H1 (cell line): ENCODE results near the gene RNF130. TPM values are rescaled to one million over a fixed set of nuclear protein-coding genes. Genes with fewer than 3 reads are reported as not detected.

Experiments used
- CTCF ChIA-PET: fragments of 300-600 bp; sonication (Branson Sonifier 250); formaldehyde crosslinking; loops from one replicate; lab custom pipeline; 2021; ENCODE audit not compliant: partially characterized antibody; lab: Charles Lee
- POLR2A ChIA-PET: fragments of 300-600 bp; sonication (Branson Sonifier 250); formaldehyde crosslinking; loops from one replicate; lab custom pipeline; 2021; ENCODE audit warnings: inconsistent platforms; ENCODE audit not compliant: partially characterized antibody; lab: Charles Lee
- DNase-seq, 2 experiments: peaks; one replicate each; pipeline versions ENCODE4 v3.0.0 to v3.0.0-alpha.2; 2010 to 2022; ENCODE audit warnings: low spot score in 2 of 2, low read depth in 1 of 2, mixed read lengths in 1 of 2
- FAIRE-seq: peaks from 2 replicates; lab custom pipeline; 2011; peaks lifted over from hg19 to GRCh38; lab: Jason Lieb, UNC
- H2AFZ ChIP-seq: 2 replicates; pipeline ENCODE4 v1.8.1; 2012; ENCODE audit warnings: low read length, inconsistent platforms
- H2AK5ac ChIP-seq: 2 replicates; pipeline ENCODE4 v1.6.1; 2013; ENCODE audit warnings: low read depth, low read length
- H2BK120ac ChIP-seq: replicated peaks from 2 replicates; pipeline ENCODE3; 2013; ENCODE audit warnings: low read depth, low read length, inconsistent platforms
- H2BK12ac ChIP-seq: 2 replicates; pipeline ENCODE4 v1.6.1; 2013; ENCODE audit warnings: low read depth, low read length
- H2BK15ac ChIP-seq: 2 replicates; pipeline ENCODE4 v1.6.1; 2013; ENCODE audit warnings: low read length
- H2BK20ac ChIP-seq: 2 replicates; pipeline ENCODE4 v1.6.1; 2013; ENCODE audit warnings: low read length
- H2BK5ac ChIP-seq: 2 replicates; pipeline ENCODE4 v1.6.1; 2013; ENCODE audit warnings: low read depth, low read length
- H3K14ac ChIP-seq: 2 replicates; pipeline ENCODE4 v1.6.1; 2013; ENCODE audit warnings: inconsistent platforms; ENCODE audit not compliant: insufficient read length
- H3K18ac ChIP-seq: 2 replicates; pipeline ENCODE4 v1.6.1; 2013; ENCODE audit warnings: low read length; ENCODE audit errors: extremely low read depth
- H3K23ac ChIP-seq: 2 replicates; pipeline ENCODE4 v1.6.1; 2013; ENCODE audit warnings: inconsistent platforms; ENCODE audit not compliant: insufficient read length
- H3K23me2 ChIP-seq: 2 replicates; pipeline ENCODE4 v1.6.1; 2013; ENCODE audit warnings: low read depth, low read length
- H3K27ac ChIP-seq: 2 replicates; pipeline ENCODE4 v1.6.1; 2011; ENCODE audit warnings: low read depth, low read length, inconsistent platforms
- H3K27me3 ChIP-seq, 4 experiments: replicated peaks in 1 of 4; 1 replicate in 1 of 4; 2 replicates in 3 of 4; pipeline versions ENCODE4 v1.6.1 to v1.8.1; 2011 to 2013; ENCODE audit warnings: low read length in 3 of 4, mild to moderate bottlenecking in 3 of 4, inconsistent platforms in 2 of 4, mixed read lengths in 2 of 4, moderate library complexity in 1 of 4; ENCODE audit not compliant: control insufficient read depth in 3 of 4, insufficient read depth in 3 of 4; ENCODE audit errors: extremely low read depth in 1 of 4
- H3K36me3 ChIP-seq, 4 experiments: 2 replicates each; pipeline versions ENCODE4 v1.6.1 to v1.8.1; 2011 to 2013; ENCODE audit warnings: mild to moderate bottlenecking in 4 of 4, low read length in 3 of 4, moderate library complexity in 2 of 4, control low read depth in 1 of 4, inconsistent platforms in 1 of 4; ENCODE audit not compliant: insufficient read depth in 4 of 4, control insufficient read depth in 2 of 4
- H3K4ac ChIP-seq: replicated peaks from 2 replicates; pipeline ENCODE3; 2013; ENCODE audit warnings: low read length, low read depth, mixed read lengths, inconsistent platforms; ENCODE audit not compliant: insufficient read length
- H3K4me1 ChIP-seq, 4 experiments: replicated peaks in 1 of 4; 1 replicate in 1 of 4; 2 replicates in 3 of 4; pipeline versions ENCODE4 v1.6.1 to v1.8.1; 2011 to 2013; ENCODE audit warnings: low read length in 3 of 4, inconsistent platforms in 2 of 4, mixed read lengths in 1 of 4; ENCODE audit not compliant: insufficient read depth in 4 of 4, control insufficient read depth in 3 of 4
- H3K4me2 ChIP-seq, 2 experiments: 2 replicates each; pipeline versions ENCODE4 v1.6.1 to v1.8.1; 2011 to 2013; ENCODE audit warnings: low read depth in 2 of 2, low read length in 2 of 2, control low read depth in 1 of 2, inconsistent platforms in 1 of 2, mild to moderate bottlenecking in 1 of 2; ENCODE audit not compliant: insufficient read depth in 1 of 2
- H3K4me3 ChIP-seq, 4 experiments: fragments of 200-600, 300-600 bp in 1 of 4; sonication (generic), shearing (Covaris generic), sonication (Bioruptor Twin) in 1 of 4; 2 replicates each; pipeline versions ENCODE4 v1.5.1 to v1.8.1; 2011 to 2016; ENCODE audit warnings: low read length in 4 of 4, low read depth in 3 of 4, control low read depth in 2 of 4, inconsistent platforms in 2 of 4, mild to moderate bottlenecking in 2 of 4, mixed read lengths in 1 of 4, moderate library complexity in 1 of 4; ENCODE audit not compliant: insufficient read depth in 2 of 4; ENCODE audit errors: extremely low read depth in 1 of 4
- H3K56ac ChIP-seq: replicated peaks from 2 replicates; pipeline ENCODE3; 2013; ENCODE audit warnings: low read depth, mild to moderate bottlenecking, mixed read lengths, low read length, inconsistent platforms; ENCODE audit not compliant: insufficient read length
- H3K79me1 ChIP-seq: 2 replicates; pipeline ENCODE4 v1.6.1; 2013; ENCODE audit warnings: low read depth, low read length, control low read depth
- H3K79me2 ChIP-seq, 2 experiments: 2 replicates each; pipeline versions ENCODE4 v1.6.1 to v1.8.1; 2012 to 2013; ENCODE audit warnings: low read length in 2 of 2, mild to moderate bottlenecking in 2 of 2, inconsistent platforms in 1 of 2; ENCODE audit not compliant: insufficient read depth in 2 of 2, control insufficient read depth in 1 of 2
- H3K9ac ChIP-seq, 4 experiments: replicated peaks in 1 of 4; 1 replicate in 1 of 4; 2 replicates in 3 of 4; pipeline versions ENCODE4 v1.6.1 to v1.8.1; 2011 to 2013; ENCODE audit warnings: low read depth in 3 of 4, low read length in 3 of 4, control low read depth in 2 of 4, mild to moderate bottlenecking in 2 of 4, moderate library complexity in 2 of 4, inconsistent platforms in 1 of 4; ENCODE audit errors: extremely low read depth in 1 of 4
- H3K9me3 ChIP-seq, 2 experiments: 2 replicates each; pipeline versions ENCODE4 v1.6.1 to v1.8.1; 2012 to 2013; ENCODE audit warnings: mild to moderate bottlenecking in 2 of 2, moderate library complexity in 2 of 2, control low read depth in 1 of 2, inconsistent platforms in 1 of 2, low read depth in 1 of 2, low read length in 1 of 2, mixed read lengths in 1 of 2; ENCODE audit not compliant: insufficient read depth in 2 of 2
- H4K20me1 ChIP-seq, 2 experiments: replicated peaks in 1 of 2; 2 replicates each; pipeline versions ENCODE3 to v1.8.1; 2011 to 2013; ENCODE audit warnings: inconsistent platforms in 2 of 2, low read length in 2 of 2, mild to moderate bottlenecking in 1 of 2; ENCODE audit not compliant: insufficient read depth in 2 of 2, control insufficient read depth in 1 of 2
- H4K5ac ChIP-seq: 2 replicates; pipeline ENCODE4 v1.6.1; 2013; ENCODE audit warnings: low read length, low read depth, mixed read lengths, inconsistent platforms; ENCODE audit not compliant: insufficient read length
- H4K8ac ChIP-seq: 2 replicates; pipeline ENCODE4 v1.8.0; 2013; ENCODE audit warnings: mild to moderate bottlenecking, moderate library complexity, low read length, inconsistent platforms; ENCODE audit not compliant: insufficient read depth; ENCODE audit errors: extremely low read depth
- H4K91ac ChIP-seq: replicated peaks from 2 replicates; pipeline ENCODE3; 2013; ENCODE audit warnings: low read length, mixed read lengths, inconsistent platforms; ENCODE audit not compliant: insufficient read length
- CBX5 ChIP-seq: fragments of 300-800, 300-1000 bp; sonication (generic); IDR thresholded peaks from 2 replicates; pipeline ENCODE4 v1.7.1; 2016; ENCODE audit warnings: antibody characterized with exemption, low read length, low read depth
- EZH2 ChIP-seq: fragments of 200-600 bp; sonication (generic); IDR thresholded peaks from 2 replicates; pipeline ENCODE4 v1.7.1; 2012; ENCODE audit warnings: low read depth, mild to moderate bottlenecking, moderate library complexity, low read length, inconsistent platforms; ENCODE audit not compliant: severe bottlenecking
- GABPA ChIP-seq: IDR thresholded peaks from 2 replicates; pipeline ENCODE4 v1.6.1; 2011; ENCODE audit warnings: mild to moderate bottlenecking, low read length, moderate library complexity, borderline replicate concordance; ENCODE audit not compliant: insufficient read depth
- JUND ChIP-seq: IDR thresholded peaks from 2 replicates; pipeline ENCODE4 v1.6.1; 2011; ENCODE audit warnings: mild to moderate bottlenecking, improper control_type of control experiment, low read length
- NANOG ChIP-seq: IDR thresholded peaks from 2 replicates; pipeline ENCODE4 v1.6.1; 2011; ENCODE audit warnings: low read length, low read depth, mild to moderate bottlenecking, inconsistent platforms; ENCODE audit not compliant: insufficient read depth, poor library complexity, severe bottlenecking
- PHF8 ChIP-seq: fragments of 200-600 bp; sonication (generic); conservative IDR thresholded peaks from 2 replicates; pipeline ENCODE4 v1.7.1; 2012; ENCODE audit warnings: low read depth, mild to moderate bottlenecking, inconsistent platforms, low read length, moderate library complexity
- YY1 ChIP-seq: IDR thresholded peaks from 2 replicates; pipeline ENCODE4 v1.6.1; 2011; ENCODE audit warnings: low read depth, mild to moderate bottlenecking, low read length
- WGBS, 2 experiments: shearing (Covaris generic) in 1 of 2; methylation state at CpG; one replicate each; pipeline versions ENCODE4 v1.1.6 to v1.1.7; 2013 to 2015; ENCODE audit warnings: low lambda C conversion rate in 2 of 2, mixed read lengths in 2 of 2, inconsistent platforms in 1 of 2, low coverage in 1 of 2, missing lambda C conversion rate in 1 of 2; ENCODE audit not compliant: insufficient replicate concordance in 2 of 2, insufficient coverage in 1 of 2, insufficient read length in 1 of 2; ENCODE audit errors: extremely low coverage in 1 of 2, missing lambda C conversion rate in 1 of 2; 5-methylcytosine and 5-hydroxymethylcytosine counted together
- polyA plus RNA-seq, 7 experiments: library from polyadenylated mRNA; depleted of rRNA in 3 of 7; stranded (reverse) in 5 of 7; unstranded in 2 of 7; fragments of >200 nt in 5 of 7; fragments of 200-250 nt in 2 of 7; gene quantifications; 1 replicate in 5 of 7; 2 replicates in 1 of 7; 4 replicates in 1 of 7; pipeline versions ENCODE4 v1.2.1 to v1.2.3, GENCODE V29; 2011 to 2013; ENCODE audit warnings: missing spikeins in 2 of 7, mixed read lengths in 2 of 7
- total RNA-seq: library from RNA; stranded (reverse); fragmentation: NEBNext Ultra II Directional; extraction: Animal tissue kit (Norgen Biotek cat#: 25700); gene quantifications from 2 replicates; pipeline ENCODE4 v1.2.1, GENCODE V29; 2021
- TF ChIP-seq, protein P1 (sequence below): IDR thresholded peaks from 2 replicates; pipeline ENCODE4 v1.6.1; 2011; ENCODE audit warnings: low read depth, mild to moderate bottlenecking, low read length; ENCODE audit not compliant: insufficient read depth

RNF130 gene
- total and polyA plus RNA-seq, 2 of the 8 experiments (the other 6 are each of a cell fraction or from before 2014, with no cell fraction given), result 65.1 to 70.0 TPM

DNA sequence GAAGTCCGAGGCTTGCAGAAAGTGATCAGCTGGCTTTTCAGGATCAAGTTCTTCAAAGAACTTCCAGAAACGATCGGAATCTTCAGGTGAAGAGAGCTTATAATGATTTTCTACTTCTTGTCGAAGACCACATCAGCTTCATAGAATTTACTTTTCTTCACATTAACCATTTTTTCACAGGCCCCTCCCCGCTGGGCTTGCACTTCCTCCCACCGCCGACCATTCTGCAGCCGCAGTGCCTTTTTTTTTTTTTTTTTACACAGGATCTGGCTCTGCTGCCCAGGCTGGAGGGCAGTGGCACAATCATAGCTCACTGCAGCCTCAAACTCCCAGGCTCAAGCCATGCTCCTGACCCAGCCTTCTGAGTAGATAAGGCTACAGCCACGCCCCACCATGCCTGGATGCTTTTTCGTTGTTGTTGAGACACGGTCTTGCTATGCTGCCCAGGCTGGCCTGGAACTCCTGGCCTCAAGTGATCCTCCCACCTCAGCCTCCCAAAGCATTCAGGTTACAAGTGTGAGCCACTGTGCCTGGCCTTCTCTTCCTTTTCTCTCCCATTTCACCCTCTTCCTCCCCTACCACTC, 15.3 kb upstream of the RNF130 start:
- H3K18ac ChIP-seq, result peak overlapping the region; percentile 62; the same call in 1 of the 2 replicates
- no peak overlapping the region for H3K4me2 ChIP-seq
- TF ChIP-seq YY1, result no peak
- TF ChIP-seq EZH2, result no peak
- TF ChIP-seq GABPA, result no peak
- TF ChIP-seq PHF8, result no peak
- TF ChIP-seq, protein P1, sequence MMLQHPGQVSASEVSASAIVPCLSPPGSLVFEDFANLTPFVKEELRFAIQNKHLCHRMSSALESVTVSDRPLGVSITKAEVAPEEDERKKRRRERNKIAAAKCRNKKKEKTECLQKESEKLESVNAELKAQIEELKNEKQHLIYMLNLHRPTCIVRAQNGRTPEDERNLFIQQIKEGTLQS, result no peak
- TF ChIP-seq NANOG, result no peak
- no peak for TF ChIP-seq CBX5
- TF ChIP-seq JUND, result no peak
- no peaks in the 10 kb centered on the region for H3K79me2 ChIP-seq
- H2BK12ac ChIP-seq, result peak overlapping the region; percentile 89; the same call in 1 of the 2 replicates
- peak overlapping the region; percentile 89; the same call in 1 of the 2 replicates for H2AK5ac ChIP-seq
- no peaks in the 10 kb centered on the region for H4K20me1 ChIP-seq
- no peak overlapping the region for H4K8ac ChIP-seq
- H2BK5ac ChIP-seq, result 0 out of 2 replicates have a peak overlapping the region, but pooled peaks have one; percentile 62
- no peak overlapping the region for H3K56ac ChIP-seq
- H3K4me1 ChIP-seq, result peaks cover 23 to 41% (median 27%) of the 10 kb centered on the region in 4 experiments
- H3K9me3 ChIP-seq, result no peaks in the 10 kb centered on the region
- H2BK15ac ChIP-seq, result peak overlapping the region; percentile 34; the same call in 1 of the 2 replicates
- no peak overlapping the region for H3K14ac ChIP-seq
- H3K23ac ChIP-seq, result no peak overlapping the region
- POLR2A ChIA-PET, result no interaction called here
- no peak overlapping the region for H2BK120ac ChIP-seq
- H4K91ac ChIP-seq, result peak overlapping the region; percentile 5
- H3K27ac ChIP-seq, result no peak overlapping the region
- H3K79me1 ChIP-seq, result no peaks in the 10 kb centered on the region
- peak overlapping the region; percentile 88; the same call in 1 of the 2 replicates for H2BK20ac ChIP-seq
- H3K9ac ChIP-seq, result no peak overlapping the region
- CTCF ChIA-PET, result no interaction called here
- DNase-seq (no peak), FAIRE-seq (no peak)
- H3K36me3 ChIP-seq, result no peaks in the 10 kb centered on the region
- no peak overlapping the region for H2AFZ ChIP-seq
- 92% methylated on average over 11 of the region's 11 CpGs; no CpG with 5 or more reads in 1 of the 2 experiments for WGBS, 2 experiments
- H3K23me2 ChIP-seq, result 0 out of 2 replicates have a peak, but pooled peaks cover 2% of the 10 kb centered on the region
- H3K27me3 ChIP-seq, result no peaks in the 10 kb centered on the region
- no peak overlapping the region for H4K5ac ChIP-seq
- no peak overlapping the region for H3K4me3 ChIP-seq
- H3K4ac ChIP-seq, result no peak overlapping the region
